Neural cell (in vitro differentiated cells): ENCODE results near the gene UIMC1.

Source experiments
- EP300 ChIP-seq: fragments of 450-650 bp; conservative IDR thresholded peaks from 2 replicates; pipeline ENCODE4 v1.6.1; 2014; ENCODE audit warnings: antibody characterized with exemption, mild to moderate bottlenecking, moderate library complexity; ENCODE audit not compliant: poor library complexity, severe bottlenecking
- EZH2 ChIP-seq: fragments of 200-600, 300-800 bp; shearing (Covaris generic), sonication (generic); IDR thresholded peaks from 2 replicates; pipeline ENCODE4 v1.6.1; 2014; ENCODE audit warnings: antibody characterized with exemption, low read length, borderline replicate concordance, mild to moderate bottlenecking; ENCODE audit not compliant: insufficient read depth, poor library complexity, severe bottlenecking
- TF ChIP-seq, protein P1 (sequence below): fragments of 450-650 bp; IDR thresholded peaks from 2 replicates; pipeline ENCODE4 v1.5.1; 2014; ENCODE audit warnings: antibody characterized with exemption, mild to moderate bottlenecking, moderate library complexity; ENCODE audit not compliant: poor library complexity, severe bottlenecking

- TF ChIP-seq, protein P1, sequence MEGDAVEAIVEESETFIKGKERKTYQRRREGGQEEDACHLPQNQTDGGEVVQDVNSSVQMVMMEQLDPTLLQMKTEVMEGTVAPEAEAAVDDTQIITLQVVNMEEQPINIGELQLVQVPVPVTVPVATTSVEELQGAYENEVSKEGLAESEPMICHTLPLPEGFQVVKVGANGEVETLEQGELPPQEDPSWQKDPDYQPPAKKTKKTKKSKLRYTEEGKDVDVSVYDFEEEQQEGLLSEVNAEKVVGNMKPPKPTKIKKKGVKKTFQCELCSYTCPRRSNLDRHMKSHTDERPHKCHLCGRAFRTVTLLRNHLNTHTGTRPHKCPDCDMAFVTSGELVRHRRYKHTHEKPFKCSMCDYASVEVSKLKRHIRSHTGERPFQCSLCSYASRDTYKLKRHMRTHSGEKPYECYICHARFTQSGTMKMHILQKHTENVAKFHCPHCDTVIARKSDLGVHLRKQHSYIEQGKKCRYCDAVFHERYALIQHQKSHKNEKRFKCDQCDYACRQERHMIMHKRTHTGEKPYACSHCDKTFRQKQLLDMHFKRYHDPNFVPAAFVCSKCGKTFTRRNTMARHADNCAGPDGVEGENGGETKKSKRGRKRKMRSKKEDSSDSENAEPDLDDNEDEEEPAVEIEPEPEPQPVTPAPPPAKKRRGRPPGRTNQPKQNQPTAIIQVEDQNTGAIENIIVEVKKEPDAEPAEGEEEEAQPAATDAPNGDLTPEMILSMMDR: no peak
- no peak for TF ChIP-seq EZH2
- TF ChIP-seq EP300: no peak
Observed at GRCh38 chr5:177027665-177028064, 21.1 kb upstream of the UIMC1 start.
